Measurements from ENCODE around the gene APOO.

DNA sequence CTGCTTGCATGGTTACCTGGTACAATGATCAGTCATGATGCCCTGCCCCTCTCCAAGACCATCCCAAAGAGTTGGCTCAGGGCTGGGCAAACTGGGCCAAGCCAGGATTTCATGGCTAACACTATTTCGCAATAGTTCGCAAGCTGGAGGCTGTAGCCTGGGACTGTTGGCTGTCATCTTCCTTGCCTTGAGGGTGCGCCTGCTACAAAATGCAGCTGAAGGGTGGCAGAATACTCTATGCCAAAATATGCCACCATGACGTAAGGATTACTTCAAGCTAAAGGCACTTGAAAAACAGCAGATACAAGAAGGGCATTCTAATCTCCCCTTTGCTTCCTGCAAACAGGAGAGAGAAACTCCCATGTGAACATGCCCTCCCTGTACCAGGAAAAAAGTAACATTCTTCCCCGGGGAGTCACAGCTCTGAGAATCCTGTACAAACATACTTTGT, 103.8 kb downstream of the APOO start:
- TF ChIP-seq KDM5A (IDR thresholded peaks at IDR 0.05) (no peak), CTCF (IDR thresholded peaks at IDR 0.05) (no peak), POLR2A (IDR thresholded peaks at IDR 0.05; ENCODE audit: low read length) (no peak), JUNB (IDR thresholded peaks at IDR 0.05) (peak; percentile 76)
